Measurements from ENCODE around the gene GGA1.
"Not testable (repeated sequence)": the region's sequence is repeated elsewhere in the genome, so short reads cannot be mapped to it uniquely, and the experiment has no call there.

GGA1 gene

DNA sequence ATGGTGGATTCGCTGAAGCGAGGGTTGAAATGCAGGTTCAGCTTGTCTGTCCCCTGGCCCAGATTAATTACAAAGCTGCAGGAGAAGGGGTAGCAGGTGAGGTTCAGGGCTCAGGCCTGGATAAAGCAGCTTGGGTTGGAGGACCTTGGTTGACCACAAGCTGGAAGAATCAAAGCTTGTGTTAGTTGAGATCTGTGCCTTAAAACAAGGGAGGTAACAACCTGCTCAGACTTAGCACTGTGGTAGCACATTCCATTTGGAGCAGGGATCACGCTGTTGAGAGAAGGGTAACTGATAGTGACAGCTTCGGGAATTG lies 38.0 kb upstream of the GGA1 start:
- DNase-seq = no peak

DNA sequence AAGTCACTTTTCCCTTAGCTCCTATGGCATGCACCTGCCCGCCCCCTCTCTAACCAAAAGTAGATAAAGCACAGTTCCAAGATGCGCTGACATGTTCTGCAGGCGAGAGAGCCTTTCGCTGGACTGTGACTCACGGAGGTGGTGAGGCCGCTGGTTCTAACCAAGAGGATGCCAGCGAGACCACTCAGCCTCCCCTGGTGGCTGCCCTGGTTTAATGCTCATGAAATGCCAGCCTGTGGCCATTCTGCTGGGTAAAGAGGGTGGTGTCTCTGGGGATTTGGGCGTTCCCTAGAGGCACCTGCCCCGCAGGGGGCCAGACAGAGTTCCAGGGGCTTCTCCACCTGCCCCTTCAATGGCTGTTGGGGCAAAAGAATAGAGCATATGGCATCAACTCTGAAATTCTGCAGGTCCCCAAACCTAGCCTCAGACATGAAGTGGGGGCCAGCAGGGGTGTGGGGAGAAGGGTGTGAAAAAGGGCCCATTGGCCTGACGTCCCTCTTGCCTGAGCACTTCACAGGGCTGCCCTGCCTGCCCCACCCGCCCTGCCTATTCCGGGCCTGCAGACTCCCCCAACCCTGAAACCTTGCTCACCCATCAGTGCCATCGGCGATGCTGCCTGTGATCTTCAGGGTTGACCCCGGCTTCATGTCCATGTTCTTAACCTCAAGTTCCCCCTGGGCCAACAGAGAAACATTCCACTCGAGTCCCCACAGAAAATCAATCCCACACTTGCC lies 37.2 kb upstream of the GGA1 start:
- DNase-seq = peak in 2 of 56 donors; percentile 9 to 31

- DNase-seq = no peak
Measured at GRCh38 chr22:37571992-37572373, 36.7 kb upstream of the GGA1 start.

DNA sequence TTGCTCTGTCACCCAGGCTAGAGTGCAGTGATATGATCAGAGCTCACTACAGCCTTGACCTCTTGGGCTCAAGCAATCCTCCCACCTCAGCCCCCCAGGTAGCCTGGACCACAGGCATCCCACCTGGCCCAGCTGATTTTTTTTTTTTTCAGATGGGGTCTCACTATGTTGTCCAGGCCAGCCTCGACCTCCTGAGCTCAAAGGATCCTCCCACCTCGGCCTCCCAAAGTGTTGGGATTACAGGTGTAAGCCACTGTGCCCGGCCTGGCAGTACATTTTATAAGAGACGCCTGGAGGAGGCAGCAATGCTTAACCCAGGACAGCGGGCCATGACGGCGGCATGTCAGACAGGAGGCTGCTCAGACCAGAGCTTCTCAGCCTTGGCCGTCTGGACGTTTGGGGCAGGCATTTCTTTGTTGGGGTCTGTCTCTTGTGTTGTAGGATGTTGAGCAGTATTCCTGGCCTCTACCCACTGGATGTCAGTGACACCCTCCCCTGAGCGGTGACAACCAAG lies 33.1 kb upstream of the GGA1 start:
- no peak for DNase-seq

DNA sequence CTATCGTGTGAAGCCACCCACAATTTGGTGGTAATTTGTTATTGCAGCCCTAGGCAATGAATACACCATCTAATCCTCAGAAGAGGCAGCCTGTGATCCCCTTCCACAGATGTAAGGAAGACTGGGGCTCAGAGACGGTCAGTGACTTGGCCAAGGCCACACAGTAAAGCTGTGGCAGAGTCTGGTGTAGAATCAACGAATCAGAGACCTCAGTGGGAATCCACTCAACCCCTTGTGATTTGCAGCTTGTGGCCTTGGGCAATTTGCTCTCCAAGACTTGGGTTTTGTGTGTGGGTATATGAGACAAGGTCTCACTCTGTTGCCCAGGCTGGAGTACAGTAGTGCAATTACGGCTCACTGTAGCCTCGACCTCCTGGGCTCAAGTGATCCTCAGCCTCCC lies 30.6 kb upstream of the GGA1 start:
- DNase-seq = no peak

DNA sequence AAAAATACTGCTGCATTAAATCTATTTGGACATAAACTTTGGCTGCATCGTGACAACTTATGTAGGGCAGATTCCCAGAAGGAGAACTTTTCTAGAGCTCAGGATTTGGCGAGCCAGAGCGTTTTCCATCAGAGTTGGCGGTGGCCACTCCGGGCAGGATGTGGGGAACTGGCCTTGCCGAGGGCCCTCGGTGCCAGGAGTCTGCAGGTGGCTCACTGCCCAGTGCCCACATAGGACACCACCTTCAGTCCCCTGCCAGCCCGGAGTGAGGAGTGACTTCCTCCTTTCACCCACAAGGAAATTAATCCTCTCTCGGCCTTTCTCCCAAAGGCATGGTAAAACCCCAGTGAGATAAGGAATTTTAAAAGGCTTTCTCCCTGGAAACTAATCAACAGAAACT lies 27.1 kb upstream of the GGA1 start:
- peak in 32 of 56 donors; percentile 14 to 83 (median 56) for DNase-seq

DNA sequence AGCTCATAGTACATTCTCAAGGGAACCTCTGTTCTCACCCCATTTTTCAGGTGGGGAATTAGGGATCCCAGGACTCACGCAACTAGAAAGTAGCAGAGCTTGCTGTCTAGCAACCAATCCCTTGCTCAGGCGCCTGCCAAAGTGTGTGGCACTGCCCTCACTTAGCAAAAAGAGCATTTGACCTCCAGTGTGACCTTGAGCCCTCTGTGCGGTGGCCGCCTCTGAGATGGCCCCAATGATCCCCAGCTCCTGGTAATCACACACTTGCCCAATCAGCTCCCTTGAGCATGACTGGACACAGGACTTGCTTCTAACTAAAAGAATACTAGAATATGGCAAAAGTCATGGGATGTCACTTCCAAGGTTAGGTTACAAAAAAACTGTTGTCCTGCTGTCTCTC lies 26.1 kb upstream of the GGA1 start:
- DNase-seq = no peak

DNA sequence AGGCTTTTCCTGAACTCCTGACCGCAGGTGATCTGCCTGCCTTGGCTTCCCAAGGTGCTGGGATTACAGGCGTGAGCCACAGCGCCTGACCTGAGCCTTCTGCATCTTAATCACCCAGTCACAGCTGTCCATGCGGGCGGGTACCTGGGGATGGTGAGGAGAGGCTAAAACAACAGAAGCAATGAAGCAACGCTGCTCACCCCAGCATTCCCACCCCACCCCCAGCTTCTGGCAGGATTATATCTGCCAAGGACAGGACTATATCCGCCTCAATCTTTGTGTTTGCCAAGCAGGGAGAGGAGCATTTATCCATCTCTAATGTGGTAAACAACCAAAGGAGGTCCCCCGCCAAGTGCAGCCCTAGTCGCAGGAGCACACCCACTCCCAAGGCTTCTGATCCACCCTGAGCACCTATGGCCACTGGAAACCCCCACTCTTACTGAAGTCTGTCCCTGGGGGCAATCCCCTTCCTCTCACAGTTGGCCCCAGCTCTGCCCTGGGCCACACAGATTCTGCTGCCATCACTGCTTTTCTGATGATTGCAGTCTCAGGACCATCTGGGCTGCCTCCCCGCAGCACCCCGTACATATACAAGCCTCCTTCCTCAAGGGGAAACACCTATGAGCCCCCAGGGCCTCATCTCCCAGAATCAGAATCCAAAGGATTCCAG lies 20.0 kb upstream of the GGA1 start:
- DNase-seq = no peak

DNA sequence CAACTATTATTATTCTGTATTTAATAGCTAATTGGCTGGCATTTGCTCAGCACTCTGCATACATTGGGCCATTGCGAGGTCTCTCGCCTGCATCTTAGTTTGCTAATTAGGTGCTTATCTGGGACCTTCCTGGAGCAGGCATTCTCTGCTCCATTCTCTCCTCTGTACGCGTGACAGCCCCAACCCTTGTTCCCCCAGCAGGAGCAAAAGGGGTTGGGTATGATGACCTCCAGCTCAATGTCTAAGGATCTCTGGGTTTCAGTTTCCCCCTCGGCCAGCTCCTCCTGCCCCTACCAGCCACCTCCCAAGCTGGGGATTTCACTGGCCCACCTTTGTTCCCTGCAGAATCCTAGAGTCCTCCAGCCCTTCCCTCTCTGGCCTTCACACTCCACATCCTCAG lies 19.0 kb upstream of the GGA1 start:
- no peak for DNase-seq

- not testable (repeated sequence) for DNase-seq
Measured at GRCh38 chr22:37591081-37591480, 17.6 kb upstream of the GGA1 start.

DNA sequence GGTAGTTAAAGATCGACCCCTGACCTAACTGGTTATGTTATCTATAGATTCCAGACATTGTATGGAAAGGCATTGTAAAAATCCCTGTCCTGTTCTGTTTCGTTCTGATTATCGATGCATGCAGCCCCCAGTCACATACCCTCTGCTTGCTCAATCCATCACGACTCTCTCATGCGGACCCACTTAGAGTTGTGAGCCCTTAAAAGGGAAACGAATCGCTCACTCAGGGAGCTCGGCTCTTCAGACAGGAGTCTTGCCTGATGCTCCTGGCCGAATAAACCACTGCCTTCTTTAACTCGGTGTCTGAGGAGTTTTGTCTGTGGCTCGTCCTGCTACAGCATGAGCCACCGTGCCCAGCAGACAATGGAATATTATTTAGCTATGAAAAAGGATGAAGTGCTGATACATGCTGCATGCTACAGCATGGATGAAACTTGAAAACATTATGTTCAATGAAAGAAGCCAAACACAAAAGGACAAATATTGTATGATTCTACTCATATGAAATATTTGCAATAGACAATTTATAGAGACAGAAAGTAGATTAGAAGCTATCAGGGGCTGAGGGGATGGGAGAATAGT lies 16.7 kb upstream of the GGA1 start:
- DNase-seq = no peak

GRCh38 chr22:37594237-37594636 lies 14.4 kb upstream of the GGA1 start:
- no peak for DNase-seq

- peak in 3 of 56 donors; percentile 9 to 39 (median 11) for DNase-seq
Measured at GRCh38 chr22:37599153-37599552, 9.5 kb upstream of the GGA1 start.

DNA sequence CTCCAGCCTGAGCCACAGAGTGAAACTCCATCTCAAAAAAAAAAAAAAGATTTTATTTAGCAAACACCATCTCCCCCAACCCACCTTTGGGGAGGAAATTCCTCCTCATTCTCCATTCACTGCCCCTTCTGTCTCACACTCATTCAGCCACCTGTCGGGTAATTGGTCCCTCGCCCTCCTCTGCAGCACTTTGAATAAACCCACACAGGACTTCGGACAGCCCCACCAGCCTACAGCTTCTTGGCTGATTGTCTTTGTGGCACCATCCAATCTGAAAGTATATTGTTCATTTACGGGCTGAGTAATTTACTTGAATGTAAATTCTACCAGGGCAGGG lies 7.5 kb upstream of the GGA1 start:
- no peak for DNase-seq

- DNase-seq = no peak
Measured at GRCh38 chr22:37601540-37602442, 6.8 kb upstream of the GGA1 start.

DNA sequence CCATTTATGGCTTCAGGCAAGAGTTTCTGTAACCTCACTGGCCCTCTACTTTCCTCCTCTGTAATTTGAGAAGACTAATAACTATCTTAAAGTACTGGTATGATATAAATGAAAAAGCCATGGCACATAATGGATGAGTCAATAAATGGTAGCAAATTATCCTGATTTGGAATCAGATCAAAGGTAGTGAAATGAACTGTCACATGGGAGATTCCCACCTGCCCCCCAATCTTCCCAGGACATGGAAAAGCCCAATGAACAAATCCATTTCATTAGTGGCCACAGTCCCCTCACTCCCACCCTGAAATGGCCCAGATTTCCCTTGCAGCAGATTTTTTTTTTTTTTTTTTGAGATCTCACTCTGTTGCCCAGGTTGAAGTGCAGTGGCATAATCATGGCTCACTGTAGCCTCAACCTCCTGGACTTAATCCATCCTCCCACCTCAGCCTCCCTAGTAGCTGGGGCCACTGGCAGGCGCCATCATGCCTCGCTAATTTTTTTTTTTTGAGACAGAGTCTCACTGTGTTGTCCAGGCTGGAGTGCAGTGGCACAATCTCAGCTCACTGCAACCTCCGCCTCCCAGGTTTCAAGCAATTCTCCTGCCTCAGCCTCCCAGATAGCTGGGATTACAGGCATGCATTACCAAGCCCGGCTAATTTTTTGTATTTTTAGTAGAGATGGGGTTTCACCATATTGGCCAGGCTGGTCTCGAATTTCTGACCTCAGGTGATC lies 5.9 kb upstream of the GGA1 start:
- not testable (repeated sequence) for DNase-seq

- no peak for DNase-seq
Measured at GRCh38 chr22:37604074-37604473, 4.6 kb upstream of the GGA1 start.

GRCh38 chr22:37604875-37605274 lies 3.8 kb upstream of the GGA1 start:
- no peak for DNase-seq

GRCh38 chr22:37607010-37607934 lies 1.4 kb upstream of the GGA1 start:
- DNase-seq = peak in 46 of 56 donors; percentile 9 to 83 (median 56)

DNA sequence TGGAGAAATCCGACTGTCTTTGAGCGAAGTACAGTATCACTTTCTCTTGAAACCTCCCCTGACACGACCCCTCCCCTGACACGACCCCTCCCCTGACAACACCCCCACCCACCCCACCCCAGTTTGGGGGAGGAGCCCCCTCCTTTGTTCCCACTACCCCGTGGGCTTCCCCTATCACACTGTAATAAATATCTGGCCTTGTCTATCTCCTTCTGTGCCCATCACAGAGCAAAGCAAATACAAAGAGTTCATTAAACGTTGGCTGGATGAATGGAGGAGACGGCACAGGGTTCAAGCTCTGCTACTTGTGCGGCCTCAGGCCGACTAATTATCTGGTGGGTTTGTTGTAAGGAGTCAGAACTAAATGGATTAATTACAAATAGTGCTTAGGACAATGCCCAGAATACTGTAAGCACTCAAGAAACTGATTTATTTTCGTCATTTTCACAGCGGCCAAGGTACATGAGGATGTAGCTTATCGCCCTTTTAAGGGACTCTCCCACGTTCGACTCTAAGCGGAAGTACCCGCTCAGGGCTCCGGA lies 628 bp upstream of the GGA1 start:
- DNase-seq = no peak

All from amygdala (tissue), 56 donors.